ENCODE data around the gene CHADL. TPM values are rescaled to one million over a fixed set of nuclear protein-coding genes. Genes with fewer than 3 reads are reported as not detected.
A peak's percentile ranks its signal among the peaks of the same experiment; 100 is the strongest.
"Not testable (repeated sequence)": the region's sequence is repeated elsewhere in the genome, so short reads cannot be mapped to it uniquely, and the experiment has no call there.

Gene CHADL
- total RNA-seq, 2 donors from 2014 or later, result 0.40 to 0.45 TPM

DNA sequence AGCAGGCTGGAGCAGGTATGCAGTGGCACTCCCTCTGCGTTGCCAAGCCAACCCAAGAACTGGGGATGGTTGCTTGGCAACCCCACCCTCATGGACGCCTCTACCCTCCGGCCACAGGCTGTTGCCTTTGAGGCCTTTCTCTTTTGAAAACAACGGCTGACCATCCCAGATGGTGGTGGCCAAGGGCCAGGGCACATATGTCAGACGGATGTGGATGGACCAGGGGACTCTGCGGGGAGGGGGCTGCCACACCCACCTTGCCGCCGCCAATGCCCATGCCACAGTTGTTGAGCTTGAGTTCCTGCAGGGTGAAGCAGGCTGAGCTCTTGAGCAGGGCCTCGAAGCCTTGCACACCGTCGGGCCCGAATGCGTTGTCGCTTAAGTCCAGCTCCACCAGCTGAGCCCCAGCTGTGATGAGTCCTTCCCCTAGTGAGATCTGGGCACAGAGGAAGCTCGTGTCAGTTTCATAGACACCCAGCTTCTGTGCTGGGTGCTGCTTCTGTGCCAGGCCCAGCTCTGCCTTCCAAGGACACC lies 23.7 kb upstream of the CHADL start:
- no peak overlapping the region for H3K4me3 Mint-ChIP-seq
- no peaks in the 10 kb centered on the region for H3K9me3 Mint-ChIP-seq
- H3K27ac Mint-ChIP-seq, result no peak overlapping the region
- peak in 1 of 2 donors; percentile 20 for ATAC-seq
- H3K27me3 Mint-ChIP-seq, result no peaks in the 10 kb centered on the region
- peaks cover 4% of the 10 kb centered on the region for H3K36me3 Mint-ChIP-seq
- peaks cover 0 to 5% of the 10 kb centered on the region in 2 donors for H3K4me1 Mint-ChIP-seq (ENCODE audit: low read depth in 2 of 2)
- DNase-seq (ENCODE audit: low spot score), result peak; percentile 26

GRCh38 chr22:41263704-41264103 lies 23.0 kb upstream of the CHADL start:
- H3K4me1 Mint-ChIP-seq (ENCODE audit: low read depth in 2 of 2), result peaks cover 0 to 2% of the 10 kb centered on the region in 2 donors
- no peak for ATAC-seq
- no peaks in the 10 kb centered on the region for H3K27me3 Mint-ChIP-seq
- no peaks in the 10 kb centered on the region for H3K9me3 Mint-ChIP-seq
- H3K36me3 Mint-ChIP-seq, result no peaks in the 10 kb centered on the region
- no peak for DNase-seq (ENCODE audit: low spot score)
- no peak overlapping the region for H3K4me3 Mint-ChIP-seq
- H3K27ac Mint-ChIP-seq, result no peak overlapping the region

- Mint-ChIP-seq H3K4me1 (ENCODE audit: low read depth in 2 of 2) (peaks cover 0 to 2% of the 10 kb centered on the region in 2 donors), H3K9me3 (no peaks in the 10 kb centered on the region), H3K4me3 (no peak overlapping the region), H3K27me3 (no peaks in the 10 kb centered on the region), H3K36me3 (no peaks in the 10 kb centered on the region), H3K27ac (no peak overlapping the region)
- ATAC-seq, result no peak
- DNase-seq (ENCODE audit: low spot score), result peak; percentile 42
Measured at GRCh38 chr22:41262250-41262765, 21.6 kb upstream of the CHADL start.

DNA sequence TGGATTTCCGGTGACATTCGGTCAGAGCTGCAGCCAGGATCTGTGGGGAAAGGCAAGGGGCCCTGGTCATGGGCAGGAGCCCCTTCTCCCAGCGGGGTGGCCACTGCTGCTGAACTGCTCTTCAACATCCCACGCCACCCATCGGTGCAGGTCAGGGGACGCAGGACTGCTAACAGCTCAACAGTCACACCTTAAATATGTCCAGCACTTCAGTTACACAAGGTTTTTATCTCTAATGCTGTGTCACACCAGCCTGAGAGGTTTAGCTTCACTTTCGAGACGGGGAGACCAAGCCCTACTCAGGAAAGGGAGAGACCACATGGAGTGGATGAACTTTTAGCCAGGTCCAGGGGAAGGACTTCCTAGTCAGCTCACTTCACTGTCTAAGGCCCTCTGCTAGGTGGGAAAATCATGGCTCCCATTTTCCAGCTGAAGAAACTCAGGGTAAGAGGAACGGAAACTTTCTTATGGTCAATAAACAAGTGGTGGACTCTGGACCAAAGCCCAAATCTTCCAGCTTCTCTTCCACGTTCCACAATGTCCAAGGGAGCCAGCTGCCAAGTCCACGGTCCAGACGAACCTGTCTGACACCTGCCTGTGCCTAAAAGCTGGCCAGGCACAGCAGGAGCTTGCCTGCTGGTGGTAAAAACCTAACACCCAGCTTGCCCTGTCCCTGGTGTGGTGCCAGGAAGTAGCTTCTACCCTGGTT lies 21.0 kb upstream of the CHADL start:
- peak; percentile 28 for DNase-seq (ENCODE audit: low spot score)
- Mint-ChIP-seq H3K9me3 (no peaks in the 10 kb centered on the region), H3K4me1 (ENCODE audit: low read depth in 2 of 2) (peaks cover 0 to 2% of the 10 kb centered on the region in 2 donors), H3K27me3 (no peaks in the 10 kb centered on the region), H3K4me3 (no peak overlapping the region), H3K27ac (no peak overlapping the region), H3K36me3 (no peaks in the 10 kb centered on the region)
- no peak for ATAC-seq

GRCh38 chr22:41260871-41261270 lies 20.1 kb upstream of the CHADL start:
- DNase-seq (ENCODE audit: low spot score), result peak; percentile 34
- Mint-ChIP-seq H3K27ac (no peak overlapping the region), H3K9me3 (no peaks in the 10 kb centered on the region), H3K4me1 (ENCODE audit: low read depth in 2 of 2) (peaks cover 0 to 2% of the 10 kb centered on the region in 2 donors), H3K27me3 (no peaks in the 10 kb centered on the region), H3K36me3 (no peaks in the 10 kb centered on the region), H3K4me3 (no peak overlapping the region)
- no peak for ATAC-seq

- H3K36me3 Mint-ChIP-seq; ATAC-seq; H3K4me3 Mint-ChIP-seq; H3K9me3 Mint-ChIP-seq; DNase-seq (ENCODE audit: low spot score); H3K27me3 Mint-ChIP-seq; H3K27ac Mint-ChIP-seq; H3K4me1 Mint-ChIP-seq (ENCODE audit: low read depth in 2 of 2): not testable (repeated sequence)
Measured at GRCh38 chr22:41259756-41260155, 19.0 kb upstream of the CHADL start.

DNA sequence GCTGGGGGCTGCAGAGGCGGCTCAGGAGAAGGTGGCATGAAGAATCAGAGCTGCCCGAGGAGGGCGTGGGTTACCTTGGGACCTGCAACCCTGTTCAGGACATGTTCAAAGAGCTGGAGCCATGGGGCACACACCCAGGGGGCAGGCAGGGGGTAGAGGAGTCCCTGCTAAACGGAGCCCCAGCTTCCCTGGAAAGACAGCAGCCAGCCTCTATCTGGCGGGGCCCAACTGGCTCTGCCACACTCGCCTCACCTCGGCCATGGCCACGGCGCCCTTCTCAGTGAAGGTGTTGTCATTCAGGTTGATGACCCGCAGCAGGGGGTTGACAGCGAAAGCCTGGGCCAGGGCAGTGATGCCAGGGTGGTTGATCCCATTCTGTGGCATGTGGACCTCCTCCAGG lies 17.0 kb upstream of the CHADL start:
- Mint-ChIP-seq H3K36me3 (peaks cover 6% of the 10 kb centered on the region), H3K27ac (no peak overlapping the region), H3K9me3 (no peaks in the 10 kb centered on the region), H3K27me3 (no peaks in the 10 kb centered on the region), H3K4me1 (ENCODE audit: low read depth in 2 of 2) (no peaks in the 10 kb centered on the region), H3K4me3 (no peak overlapping the region)
- DNase-seq (ENCODE audit: low spot score), result no peak
- no peak for ATAC-seq

DNA sequence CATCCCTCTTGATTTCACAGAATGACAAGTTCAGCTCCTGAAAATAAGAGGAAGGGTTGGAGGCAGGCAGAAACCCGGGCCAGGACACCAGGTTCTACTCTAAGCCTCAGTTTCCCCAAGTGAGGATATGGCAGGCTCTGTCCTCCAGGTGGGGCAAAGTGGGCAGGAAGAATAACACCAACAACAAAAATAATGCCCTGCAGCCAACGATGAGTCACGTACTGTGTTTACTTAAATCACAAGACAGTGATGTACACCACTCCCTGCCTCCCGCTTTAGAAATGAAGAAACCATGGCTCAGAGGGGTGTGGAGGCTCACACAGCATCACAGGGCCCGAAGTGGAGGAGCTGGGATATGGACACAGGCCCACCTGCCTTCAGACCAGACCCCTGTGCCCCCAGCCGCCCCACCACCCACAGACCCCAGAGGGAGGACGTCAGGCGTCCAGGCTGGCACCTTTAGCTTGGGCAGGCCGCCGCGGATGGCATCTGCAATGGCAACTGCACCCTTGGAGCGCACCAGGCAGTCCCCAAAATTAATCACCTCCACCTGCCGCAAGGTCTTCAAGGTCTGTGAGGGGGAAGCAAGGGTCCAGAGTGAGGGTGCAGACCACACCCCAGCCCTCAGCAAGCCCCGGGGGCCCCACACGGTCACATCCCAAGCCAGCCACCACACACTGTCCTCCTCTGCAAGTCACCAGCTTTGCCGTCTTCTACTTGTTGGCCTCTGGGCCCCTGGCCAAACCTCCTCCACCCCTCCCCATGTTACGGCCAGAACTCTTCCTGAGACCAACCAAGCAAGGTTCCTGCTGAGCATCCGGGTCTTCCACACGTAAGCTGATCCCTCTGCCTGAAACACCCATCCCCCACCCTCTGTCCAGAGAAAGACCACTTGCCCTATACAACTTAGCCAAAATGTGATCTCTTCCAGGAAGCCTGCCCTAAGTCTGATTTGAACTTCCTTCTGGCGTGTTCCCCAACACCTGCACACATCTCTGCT lies 15.8 kb upstream of the CHADL start:
- no peak overlapping the region for H3K4me3 Mint-ChIP-seq
- ATAC-seq (no peak), DNase-seq (ENCODE audit: low spot score) (peak; percentile 53)
- no peaks in the 10 kb centered on the region for H3K9me3 Mint-ChIP-seq
- peaks cover 6% of the 10 kb centered on the region for H3K36me3 Mint-ChIP-seq
- H3K27ac Mint-ChIP-seq, result no peak overlapping the region
- no peaks in the 10 kb centered on the region for H3K27me3 Mint-ChIP-seq
- H3K4me1 Mint-ChIP-seq (ENCODE audit: low read depth in 2 of 2), result no peaks in the 10 kb centered on the region

DNA sequence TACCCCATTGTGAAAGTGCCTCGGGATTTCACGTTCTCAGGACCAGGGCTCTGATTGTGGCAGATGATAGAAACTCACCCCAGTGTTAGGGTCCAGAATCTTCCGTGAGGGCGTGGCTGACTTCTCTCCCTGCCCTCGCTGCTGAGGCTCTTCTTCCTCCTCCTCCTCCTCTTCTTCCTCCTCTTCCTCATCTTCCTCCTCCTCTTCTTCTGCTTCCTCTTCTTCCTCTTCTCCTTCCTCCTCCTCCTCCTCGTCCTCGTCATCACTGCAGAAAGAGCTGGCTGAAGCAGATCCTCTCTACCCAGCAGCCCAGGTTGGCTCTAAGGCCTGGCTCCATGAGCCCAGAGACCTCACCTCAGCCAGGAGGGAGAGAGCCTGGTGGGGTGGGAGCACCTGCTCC lies 13.5 kb upstream of the CHADL start:
- Mint-ChIP-seq H3K27ac (no peak overlapping the region), H3K27me3 (no peaks in the 10 kb centered on the region), H3K4me3 (no peak overlapping the region), H3K4me1 (ENCODE audit: low read depth in 2 of 2) (no peaks in the 10 kb centered on the region), H3K36me3 (peaks cover 6% of the 10 kb centered on the region), H3K9me3 (no peaks in the 10 kb centered on the region)
- ATAC-seq (no peak), DNase-seq (ENCODE audit: low spot score) (no peak)

DNA sequence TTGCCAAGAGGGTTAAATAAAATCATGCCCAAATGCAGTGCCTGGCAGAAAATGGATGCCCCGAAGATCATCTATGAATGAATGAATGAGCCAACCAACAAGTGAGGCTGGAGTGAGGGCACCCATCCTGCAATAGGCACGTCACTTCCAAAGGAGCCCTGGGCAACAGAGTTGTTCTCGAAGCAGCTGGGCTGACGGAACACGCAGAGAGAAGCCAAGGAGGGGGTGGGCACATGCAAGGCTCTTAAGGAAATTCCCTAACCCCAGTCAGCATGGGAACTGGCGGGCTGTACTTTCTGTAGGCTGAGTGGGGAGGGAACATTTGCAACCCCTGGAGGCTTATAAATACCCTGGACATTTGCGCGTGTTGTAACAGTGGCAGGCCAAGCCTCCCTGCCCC lies 11.6 kb upstream of the CHADL start:
- no peak overlapping the region for H3K27ac Mint-ChIP-seq
- no peaks in the 10 kb centered on the region for H3K9me3 Mint-ChIP-seq
- no peaks in the 10 kb centered on the region for H3K27me3 Mint-ChIP-seq
- H3K4me1 Mint-ChIP-seq (ENCODE audit: low read depth in 2 of 2), result no peaks in the 10 kb centered on the region
- ATAC-seq (no peak), DNase-seq (ENCODE audit: low spot score) (no peak)
- no peak overlapping the region for H3K4me3 Mint-ChIP-seq
- peaks cover 6% of the 10 kb centered on the region for H3K36me3 Mint-ChIP-seq

GRCh38 chr22:41250127-41250526 lies 9.4 kb upstream of the CHADL start:
- Mint-ChIP-seq H3K36me3 (peaks cover 6% of the 10 kb centered on the region), H3K27ac (no peak overlapping the region), H3K4me3 (no peak overlapping the region), H3K27me3 (no peaks in the 10 kb centered on the region), H3K4me1 (ENCODE audit: low read depth in 2 of 2) (no peaks in the 10 kb centered on the region), H3K9me3 (no peaks in the 10 kb centered on the region)
- ATAC-seq (no peak), DNase-seq (ENCODE audit: low spot score) (no peak)

DNA sequence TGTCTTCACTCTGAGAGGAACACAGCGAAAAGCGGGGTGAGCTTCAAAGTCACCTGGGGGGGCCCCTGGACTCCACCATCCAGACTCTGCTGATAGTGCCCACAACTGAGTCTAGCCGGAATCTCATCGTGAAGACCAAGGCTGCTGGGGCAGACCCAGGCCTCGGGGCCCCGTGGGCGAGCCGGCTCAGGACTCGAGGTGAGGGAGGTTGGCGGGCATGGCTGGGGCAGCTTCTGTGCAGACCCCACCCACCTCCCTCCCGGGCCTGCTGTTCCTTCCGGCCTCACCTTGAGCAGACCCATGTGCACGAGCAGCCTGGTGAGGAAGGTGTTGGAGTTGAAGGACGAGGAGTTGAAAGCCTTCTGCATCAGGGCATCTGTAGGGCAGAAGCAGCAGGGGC lies 8.7 kb upstream of the CHADL start:
- no peaks in the 10 kb centered on the region for H3K4me1 Mint-ChIP-seq (ENCODE audit: low read depth in 2 of 2)
- no peak overlapping the region for H3K4me3 Mint-ChIP-seq
- no peak for DNase-seq (ENCODE audit: low spot score)
- no peaks in the 10 kb centered on the region for H3K27me3 Mint-ChIP-seq
- no peak for ATAC-seq
- H3K27ac Mint-ChIP-seq, result no peak overlapping the region
- no peaks in the 10 kb centered on the region for H3K9me3 Mint-ChIP-seq
- H3K36me3 Mint-ChIP-seq, result peaks cover 4% of the 10 kb centered on the region

GRCh38 chr22:41248758-41249157 lies 8.0 kb upstream of the CHADL start:
- H3K27ac Mint-ChIP-seq, result no peak overlapping the region
- no peaks in the 10 kb centered on the region for H3K27me3 Mint-ChIP-seq
- no peaks in the 10 kb centered on the region for H3K9me3 Mint-ChIP-seq
- no peaks in the 10 kb centered on the region for H3K4me1 Mint-ChIP-seq (ENCODE audit: low read depth in 2 of 2)
- no peak overlapping the region for H3K4me3 Mint-ChIP-seq
- no peak for DNase-seq (ENCODE audit: low spot score)
- no peak for ATAC-seq
- H3K36me3 Mint-ChIP-seq, result no peaks in the 10 kb centered on the region

DNA sequence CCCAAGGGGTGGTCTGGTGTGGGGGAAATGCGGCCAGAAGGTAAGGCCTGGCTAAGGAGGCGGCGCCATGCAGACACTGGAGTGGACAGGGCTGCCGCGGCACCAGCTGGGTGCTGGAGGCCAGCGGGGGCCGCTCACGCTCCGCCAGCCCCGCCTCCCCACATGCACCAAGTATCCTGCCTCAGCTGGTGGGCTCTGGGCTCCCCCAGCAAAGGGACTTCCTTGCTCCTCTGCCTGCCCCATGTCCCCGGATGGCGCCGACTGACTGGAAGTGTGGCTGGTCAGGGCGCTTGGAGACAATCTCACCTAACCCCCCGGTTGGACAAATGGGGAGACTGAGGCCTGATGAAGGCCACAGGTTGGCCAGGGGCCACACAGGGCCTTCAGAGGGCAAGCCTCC lies 7.6 kb upstream of the CHADL start:
- no peak overlapping the region for H3K4me3 Mint-ChIP-seq
- H3K4me1 Mint-ChIP-seq (ENCODE audit: low read depth in 2 of 2), result no peaks in the 10 kb centered on the region
- ATAC-seq, result no peak
- no peaks in the 10 kb centered on the region for H3K9me3 Mint-ChIP-seq
- no peak overlapping the region for H3K27ac Mint-ChIP-seq
- H3K36me3 Mint-ChIP-seq, result no peaks in the 10 kb centered on the region
- no peaks in the 10 kb centered on the region for H3K27me3 Mint-ChIP-seq
- DNase-seq (ENCODE audit: low spot score), result no peak

Data from natural killer cell treated with Interleukin-12 subunit alpha and Interleukin-12 subunit beta and Interleukin-15 and Interleukin-18, amount 100 ng/mL, for 72 hours (primary cell).